Uterus (tissue), 2 donors: ENCODE measurements around the gene KBTBD6.

Experiments
- POLR2A ChIP-seq, 2 donors: fragments of 450-650 bp; IDR thresholded peaks; one replicate each; pipeline ENCODE4 v1.6.1; 2016; ENCODE audit warnings: antibody characterized with exemption in 2 of 2, mild to moderate bottlenecking in 1 of 2, moderate library complexity in 1 of 2
- TF ChIP-seq, protein P1 (sequence below), 4 experiments: fragments of 200-600 bp in 2 of 4; fragments of 450-650 bp in 2 of 4; sonication (generic) in 2 of 4; IDR thresholded peaks; one replicate each; pipeline ENCODE4 v1.5.1; 2016 to 2019; ENCODE audit warnings: antibody characterized with exemption in 4 of 4, mild to moderate bottlenecking in 2 of 4, moderate library complexity in 1 of 4

- TF ChIP-seq, protein P1, sequence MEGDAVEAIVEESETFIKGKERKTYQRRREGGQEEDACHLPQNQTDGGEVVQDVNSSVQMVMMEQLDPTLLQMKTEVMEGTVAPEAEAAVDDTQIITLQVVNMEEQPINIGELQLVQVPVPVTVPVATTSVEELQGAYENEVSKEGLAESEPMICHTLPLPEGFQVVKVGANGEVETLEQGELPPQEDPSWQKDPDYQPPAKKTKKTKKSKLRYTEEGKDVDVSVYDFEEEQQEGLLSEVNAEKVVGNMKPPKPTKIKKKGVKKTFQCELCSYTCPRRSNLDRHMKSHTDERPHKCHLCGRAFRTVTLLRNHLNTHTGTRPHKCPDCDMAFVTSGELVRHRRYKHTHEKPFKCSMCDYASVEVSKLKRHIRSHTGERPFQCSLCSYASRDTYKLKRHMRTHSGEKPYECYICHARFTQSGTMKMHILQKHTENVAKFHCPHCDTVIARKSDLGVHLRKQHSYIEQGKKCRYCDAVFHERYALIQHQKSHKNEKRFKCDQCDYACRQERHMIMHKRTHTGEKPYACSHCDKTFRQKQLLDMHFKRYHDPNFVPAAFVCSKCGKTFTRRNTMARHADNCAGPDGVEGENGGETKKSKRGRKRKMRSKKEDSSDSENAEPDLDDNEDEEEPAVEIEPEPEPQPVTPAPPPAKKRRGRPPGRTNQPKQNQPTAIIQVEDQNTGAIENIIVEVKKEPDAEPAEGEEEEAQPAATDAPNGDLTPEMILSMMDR (IDR thresholded peaks at IDR 0.05) = no peak
- no peak for TF ChIP-seq POLR2A (IDR thresholded peaks at IDR 0.05)
These were observed 1.3 kb upstream of the KBTBD6 start for GRCh38 chr13:41133951-41134350.
